Neural cell (in vitro differentiated cells): ENCODE measurements around the gene OR2A1. TPM values are rescaled to one million over a fixed set of nuclear protein-coding genes. Genes with fewer than 3 reads are reported as not detected.
"Not testable (repeated sequence)": the region's sequence is repeated elsewhere in the genome, so short reads cannot be mapped to it uniquely, and the experiment has no call there.

Experiments
- H2AFZ ChIP-seq: fragments of 200-600, 300-800 bp; sonication (generic), shearing (Covaris generic); 2 replicates; pipeline ENCODE4 v1.6.0; 2014; ENCODE audit warnings: low read depth, mild to moderate bottlenecking, antibody characterized with exemption, low read length, moderate library complexity
- H3F3A ChIP-seq: fragments of 200-600 bp; shearing (Covaris generic); 2 replicates; pipeline ENCODE4 v1.6.1; 2016; ENCODE audit warnings: mild to moderate bottlenecking, moderate library complexity, mixed read lengths, antibody characterized with exemption, low read length; ENCODE audit not compliant: insufficient read depth, poor library complexity, severe bottlenecking
- H3K27ac ChIP-seq: fragments of 200-600, 300-800 bp; sonication (generic), shearing (Covaris generic); 2 replicates; pipeline ENCODE4 v1.5.1; 2014; ENCODE audit warnings: mild to moderate bottlenecking, low read length, moderate library complexity
- H3K27me3 ChIP-seq: fragments of 300-800, 200-600 bp; sonication (generic), shearing (Covaris generic); 2 replicates; pipeline ENCODE4 v1.6.0; 2014; ENCODE audit warnings: mild to moderate bottlenecking, low read depth, low read length, moderate library complexity; ENCODE audit not compliant: insufficient read depth
- H3K36me3 ChIP-seq: fragments of 300-800, 200-600 bp; sonication (generic), shearing (Covaris generic); 2 replicates; pipeline ENCODE4 v1.5.1; 2014; ENCODE audit warnings: mild to moderate bottlenecking, antibody characterized with exemption, low read length, moderate library complexity; ENCODE audit not compliant: insufficient read depth
- H3K4me2 ChIP-seq: fragments of 300-800, 200-600 bp; sonication (generic), shearing (Covaris generic); 2 replicates; pipeline ENCODE4 v1.6.0; 2014; ENCODE audit warnings: mild to moderate bottlenecking, low read length
- H3K4me3 ChIP-seq: fragments of 300-800, 200-600 bp; sonication (generic), shearing (Covaris generic); 2 replicates; pipeline ENCODE4 v1.5.1; 2014; ENCODE audit warnings: mild to moderate bottlenecking, low read length, moderate library complexity
- H3K79me2 ChIP-seq: fragments of 200-600 bp; shearing (Covaris generic); replicated peaks from 2 replicates; pipeline ENCODE4 v1.6.0; 2014; ENCODE audit warnings: mild to moderate bottlenecking, low read length, moderate library complexity; ENCODE audit not compliant: insufficient read depth
- H3K9ac ChIP-seq: fragments of 300-800, 200-600 bp; sonication (generic), shearing (Covaris generic); 2 replicates; pipeline ENCODE4 v1.6.1; 2016; ENCODE audit warnings: mild to moderate bottlenecking, low read length, mixed read lengths
- H3K9me2 ChIP-seq: fragments of 200-600 bp; shearing (Covaris generic); 2 replicates; pipeline ENCODE4 v1.6.1; 2016; ENCODE audit warnings: mild to moderate bottlenecking, low read length, mixed read lengths; ENCODE audit not compliant: insufficient read depth
- H3K9me3 ChIP-seq: fragments of 200-600, 300-800 bp; sonication (generic), shearing (Covaris generic); 2 replicates; pipeline ENCODE4 v1.6.1; 2016; ENCODE audit warnings: mild to moderate bottlenecking, mixed run types, low read length, moderate library complexity, mixed read lengths
- H4K20me1 ChIP-seq: fragments of 200-600 bp; shearing (Covaris generic); 2 replicates; pipeline ENCODE4 v1.6.1; 2016; ENCODE audit warnings: mild to moderate bottlenecking, mixed run types; ENCODE audit not compliant: insufficient read depth
- polyA plus RNA-seq: library from polyadenylated mRNA; depleted of rRNA; stranded (reverse); fragments of >200 nt; gene quantifications from 2 replicates; pipeline ENCODE4 v1.2.3, GENCODE V29; 2014

The OR2A1 gene
- polyA plus RNA-seq, 1 donor from 2014 or later, result not detected

DNA sequence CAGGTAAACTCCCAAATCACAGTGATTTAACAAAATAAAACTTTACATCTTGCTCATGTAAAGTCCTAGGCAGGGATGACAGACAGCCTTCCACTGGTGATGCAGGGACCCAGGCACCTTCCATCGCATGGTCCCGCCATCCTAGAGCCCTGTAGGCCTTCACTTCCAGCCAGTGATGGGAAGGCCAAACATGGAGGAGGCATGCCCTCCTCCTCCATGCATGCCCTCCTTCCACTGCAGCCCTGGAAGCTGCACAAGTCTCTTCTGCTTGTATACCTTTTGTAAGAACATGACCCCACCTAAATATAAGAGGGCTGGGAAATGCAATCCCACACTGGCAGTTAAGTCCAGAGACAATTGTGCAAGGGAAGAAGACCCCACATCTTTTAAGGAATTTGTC lies 2.5 kb upstream of the OR2A1 start:
- not testable (repeated sequence) for H3K9ac ChIP-seq, H3K4me2 ChIP-seq, H3K79me2 ChIP-seq, H3K4me3 ChIP-seq, H3K27me3 ChIP-seq, H3K27ac ChIP-seq, H3F3A ChIP-seq, H3K9me2 ChIP-seq, H4K20me1 ChIP-seq, H2AFZ ChIP-seq, H3K9me3 ChIP-seq, H3K36me3 ChIP-seq

- not testable (repeated sequence) for H2AFZ ChIP-seq, H3F3A ChIP-seq, H3K9ac ChIP-seq, H3K9me2 ChIP-seq, H3K27ac ChIP-seq, H3K27me3 ChIP-seq, H4K20me1 ChIP-seq, H3K9me3 ChIP-seq, H3K79me2 ChIP-seq, H3K4me2 ChIP-seq, H3K36me3 ChIP-seq, H3K4me3 ChIP-seq
These were observed 1.0 kb upstream of the OR2A1 start for GRCh38 chr7:144311218-144311617.

DNA sequence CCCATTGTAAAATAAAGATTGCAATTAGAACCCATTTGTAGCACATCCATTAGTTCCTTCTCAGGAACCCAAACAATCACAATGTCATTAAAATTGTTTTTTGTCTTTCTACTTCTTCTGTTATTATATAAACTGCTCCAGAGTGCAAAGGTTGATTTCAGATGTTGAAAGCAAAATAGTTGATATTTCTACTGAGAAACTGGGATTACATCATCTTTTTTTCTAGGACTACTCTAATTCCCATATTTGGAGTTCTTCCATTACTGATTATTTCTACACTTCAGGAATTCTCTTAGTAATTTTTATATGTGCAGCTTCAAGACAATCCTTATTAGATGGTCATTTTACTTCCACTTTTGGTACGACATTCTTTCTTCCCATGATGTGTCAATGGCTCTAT lies 5.3 kb downstream of the OR2A1 start:
- not testable (repeated sequence) for H3K4me2 ChIP-seq, H3K27me3 ChIP-seq

GRCh38 chr7:144319547-144319946 lies 7.3 kb downstream of the OR2A1 start:
- not testable (repeated sequence) for H3K4me2 ChIP-seq, H3K9ac ChIP-seq, H3K36me3 ChIP-seq, H4K20me1 ChIP-seq, H3K27me3 ChIP-seq, H3K79me2 ChIP-seq, H3K4me3 ChIP-seq, H2AFZ ChIP-seq, H3K9me2 ChIP-seq, H3K27ac ChIP-seq, H3F3A ChIP-seq, H3K9me3 ChIP-seq

More for the DNA sequence above, 5.3 kb downstream of the OR2A1 start:
- not testable (repeated sequence) for H3K9me2 ChIP-seq, H2AFZ ChIP-seq, H3F3A ChIP-seq, H3K9ac ChIP-seq, H3K79me2 ChIP-seq, H3K4me3 ChIP-seq, H3K27ac ChIP-seq, H3K36me3 ChIP-seq, H3K9me3 ChIP-seq, H4K20me1 ChIP-seq

DNA sequence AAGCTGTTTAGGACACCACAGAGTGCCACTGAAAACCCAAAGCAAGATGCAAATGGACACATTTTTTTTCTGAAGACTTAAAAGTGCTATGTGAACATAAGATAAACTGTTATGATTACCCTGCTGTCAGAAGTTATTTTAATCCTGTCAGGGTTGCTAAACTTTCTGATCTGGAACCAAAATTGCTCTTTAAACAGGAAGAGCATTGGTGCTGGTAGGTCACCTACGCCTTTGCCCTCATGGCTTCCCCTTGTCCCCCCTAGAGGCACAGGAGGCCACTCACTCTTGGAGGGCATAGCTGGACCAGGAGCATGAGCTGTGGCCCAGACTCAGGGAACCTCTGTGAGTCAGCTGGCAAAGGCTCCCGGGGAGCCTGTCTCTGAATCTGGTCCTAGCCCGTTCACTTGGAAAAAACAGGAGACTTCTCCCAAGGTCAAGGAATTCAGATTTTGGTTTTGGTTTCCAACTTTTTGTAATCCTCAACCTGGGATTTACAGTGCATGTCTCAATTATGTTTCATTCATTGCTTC lies 9.5 kb downstream of the OR2A1 start:
- not testable (repeated sequence) for H3K9me3 ChIP-seq, H3K36me3 ChIP-seq, H3K79me2 ChIP-seq, H3K9me2 ChIP-seq, H3K27me3 ChIP-seq, H3K27ac ChIP-seq, H3F3A ChIP-seq, H4K20me1 ChIP-seq, H3K4me2 ChIP-seq, H2AFZ ChIP-seq, H3K4me3 ChIP-seq, H3K9ac ChIP-seq

DNA sequence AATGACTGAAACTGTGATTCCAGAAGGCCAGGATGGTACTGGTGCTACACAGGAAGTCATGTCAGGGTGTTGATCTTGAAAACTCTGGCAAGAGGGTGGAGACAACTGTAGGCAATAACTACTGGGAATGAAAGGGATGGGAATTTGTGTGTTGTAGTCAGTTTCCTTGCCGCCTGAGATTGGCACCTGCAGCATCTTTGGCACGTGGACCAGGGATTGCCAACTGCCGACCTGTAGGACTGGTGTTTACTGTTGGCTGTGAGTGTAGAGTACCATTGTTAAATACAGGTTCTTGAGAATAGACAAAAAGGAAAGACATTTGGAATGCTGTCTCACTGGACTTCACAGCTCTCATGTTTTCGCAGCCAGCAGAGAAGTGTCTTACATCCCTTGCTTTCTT lies 11.1 kb downstream of the OR2A1 start:
- H3F3A ChIP-seq, H3K36me3 ChIP-seq, H3K27me3 ChIP-seq, H3K9ac ChIP-seq, H3K4me2 ChIP-seq, H2AFZ ChIP-seq, H3K9me2 ChIP-seq, H3K9me3 ChIP-seq, H3K27ac ChIP-seq, H3K4me3 ChIP-seq, H3K79me2 ChIP-seq, H4K20me1 ChIP-seq: not testable (repeated sequence)

- H3K4me2 ChIP-seq, H3F3A ChIP-seq, H3K27me3 ChIP-seq, H3K79me2 ChIP-seq, H3K9me3 ChIP-seq, H3K9ac ChIP-seq, H3K4me3 ChIP-seq, H3K36me3 ChIP-seq, H3K9me2 ChIP-seq, H4K20me1 ChIP-seq, H3K27ac ChIP-seq, H2AFZ ChIP-seq: not testable (repeated sequence)
These were observed 13.6 kb downstream of the OR2A1 start for GRCh38 chr7:144325868-144326267.

DNA sequence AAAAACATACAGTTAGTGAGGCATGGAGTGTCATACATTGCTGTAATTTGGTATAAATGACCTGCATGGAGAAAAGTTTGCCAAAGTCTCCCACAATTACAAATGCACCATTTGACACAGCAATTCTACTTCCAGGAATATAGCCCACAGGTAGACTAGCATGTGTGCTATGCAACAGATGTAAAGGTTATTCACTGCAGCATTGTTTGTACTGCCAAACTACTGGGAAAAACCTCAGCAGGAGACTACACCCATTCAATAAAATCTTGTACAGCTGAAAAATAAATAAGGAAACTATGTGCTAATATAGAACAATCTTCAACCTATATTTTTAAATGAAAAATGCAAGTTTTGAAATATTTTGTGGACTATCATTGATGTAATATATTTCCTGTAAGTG lies 17.8 kb downstream of the OR2A1 start:
- not testable (repeated sequence) for H3K4me2 ChIP-seq, H3K36me3 ChIP-seq, H3K27ac ChIP-seq, H4K20me1 ChIP-seq, H3K9me3 ChIP-seq, H3K9ac ChIP-seq, H3K4me3 ChIP-seq, H2AFZ ChIP-seq, H3F3A ChIP-seq, H3K9me2 ChIP-seq, H3K27me3 ChIP-seq, H3K79me2 ChIP-seq
